HG02938 (cell line): Measurements from ENCODE around the gene AVL9.

Experiments
- ATAC-seq: cut with Tn5 transposase; IDR thresholded peaks from one replicate; pipeline ENCODE4 v1.9.1; 2021; ENCODE audit warnings: mild to moderate bottlenecking, moderate library complexity; ENCODE audit not compliant: unreplicated experiment

The AVL9 gene

DNA sequence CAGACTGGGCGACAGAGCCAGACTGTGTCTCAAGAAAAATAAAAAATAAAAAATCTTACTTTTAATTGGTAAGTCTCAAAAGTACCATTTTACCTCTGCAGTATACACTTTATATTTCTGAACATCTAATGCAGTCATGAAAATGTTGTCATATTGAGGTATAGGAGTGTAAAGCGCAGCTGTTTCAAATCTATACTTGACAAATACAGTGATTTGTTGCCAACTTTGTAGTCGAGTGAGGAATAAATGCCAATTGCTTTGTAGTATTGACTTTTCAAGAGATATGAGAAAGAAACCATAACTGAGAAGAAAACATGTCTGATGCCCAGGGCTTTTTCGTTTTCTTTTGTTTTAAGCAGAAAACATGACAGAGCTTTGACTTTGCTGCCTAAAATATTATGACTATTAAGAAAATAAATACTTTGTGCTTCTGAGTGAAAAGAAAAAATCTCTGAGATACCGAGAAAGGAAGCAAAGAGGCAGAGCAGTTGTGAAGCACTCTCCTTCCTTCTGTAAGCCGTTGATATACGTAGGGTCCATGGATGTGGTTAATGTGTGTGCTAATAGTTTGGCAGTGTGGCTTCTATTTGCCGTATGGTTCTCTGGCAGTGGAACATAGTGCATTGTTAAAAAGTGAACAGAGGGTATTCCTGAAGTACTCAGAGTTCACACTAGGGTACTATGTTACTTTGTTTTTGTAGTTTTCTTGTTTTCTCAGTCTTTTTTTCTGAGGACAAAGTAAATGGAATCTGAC is 38.2 kb downstream of the AVL9 start:
- no peak for ATAC-seq

DNA sequence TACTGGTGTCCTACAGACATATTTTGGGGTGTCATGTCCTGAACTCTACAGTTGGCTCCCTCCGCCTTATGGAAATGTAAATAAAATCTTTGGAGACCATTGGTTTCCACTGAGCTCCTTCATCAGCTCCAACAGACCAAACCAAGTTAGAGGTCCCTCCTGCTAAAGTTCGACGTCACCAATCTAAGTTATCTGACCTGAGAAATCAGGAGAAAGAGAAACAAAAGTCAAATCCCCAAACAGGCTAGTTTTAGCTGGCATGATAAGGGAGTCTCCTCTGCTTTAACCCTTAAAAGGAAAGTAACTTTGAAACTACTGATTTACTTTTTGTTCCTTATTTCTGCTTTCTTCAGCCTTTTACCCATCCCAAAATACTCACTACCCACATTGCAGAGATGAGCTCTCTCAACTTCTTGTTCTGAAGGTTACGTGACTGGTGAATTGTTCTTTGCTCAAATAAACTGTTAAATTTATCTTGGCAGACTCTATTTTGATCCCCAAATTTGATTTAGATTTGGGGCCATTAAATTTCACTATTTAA is 39.9 kb downstream of the AVL9 start:
- no peak for ATAC-seq

DNA sequence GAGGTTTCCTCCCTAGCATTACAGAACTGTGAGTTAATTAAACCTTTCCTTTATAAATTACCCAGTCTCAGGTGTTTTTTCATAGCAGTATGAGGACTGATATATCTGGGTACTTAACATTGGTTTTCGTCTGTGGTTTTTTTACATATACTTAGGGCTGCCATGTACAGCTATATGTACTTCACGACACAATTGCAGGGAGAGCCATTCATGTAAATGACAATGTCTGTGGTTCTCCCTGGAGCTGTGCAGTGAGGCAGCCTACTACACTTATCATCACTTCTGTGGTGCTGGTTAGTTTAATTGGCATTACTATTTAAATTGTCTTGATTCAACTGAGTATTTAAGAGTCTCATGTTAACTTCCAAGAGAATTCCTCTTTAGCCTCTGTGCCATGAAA is 40.7 kb downstream of the AVL9 start:
- no peak for ATAC-seq

DNA sequence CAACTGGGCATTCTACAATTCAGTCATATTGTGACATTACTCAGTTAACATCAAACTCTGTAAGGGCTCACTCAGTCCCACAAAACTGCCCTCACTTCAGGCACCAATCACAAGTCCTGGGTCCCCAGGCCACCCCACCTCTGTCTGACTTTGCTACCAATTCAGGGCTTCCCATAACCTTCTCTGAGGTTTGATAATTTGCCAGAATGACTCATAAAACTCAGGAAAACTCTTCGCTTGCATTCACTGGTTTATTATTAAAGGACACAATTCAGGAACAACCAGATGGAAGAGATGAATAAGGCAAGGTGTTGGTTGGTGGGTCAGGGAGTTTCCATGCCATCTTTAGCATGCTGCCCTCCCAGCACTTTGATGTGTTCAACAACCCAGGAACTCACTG is 41.3 kb downstream of the AVL9 start:
- no peak for ATAC-seq

DNA sequence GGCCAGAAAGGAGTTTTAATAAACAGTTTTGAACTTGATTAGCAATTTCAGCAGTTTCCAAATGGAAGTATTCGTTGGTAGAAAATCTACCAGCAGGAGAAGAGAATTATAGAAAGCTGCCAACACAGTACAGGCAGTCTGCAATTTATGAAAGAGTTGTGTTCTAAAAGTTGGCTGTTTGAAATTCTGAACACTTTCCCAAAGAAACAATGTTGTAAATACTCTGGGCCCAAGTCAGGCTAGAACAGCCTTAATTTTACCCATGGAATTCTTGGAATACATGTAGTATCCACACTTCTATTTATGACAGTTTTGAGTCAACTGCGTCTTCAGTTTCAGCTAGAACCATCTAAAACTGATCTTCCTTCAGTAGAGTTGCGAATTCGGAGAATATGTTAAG is 42.5 kb downstream of the AVL9 start:
- no peak for ATAC-seq

DNA sequence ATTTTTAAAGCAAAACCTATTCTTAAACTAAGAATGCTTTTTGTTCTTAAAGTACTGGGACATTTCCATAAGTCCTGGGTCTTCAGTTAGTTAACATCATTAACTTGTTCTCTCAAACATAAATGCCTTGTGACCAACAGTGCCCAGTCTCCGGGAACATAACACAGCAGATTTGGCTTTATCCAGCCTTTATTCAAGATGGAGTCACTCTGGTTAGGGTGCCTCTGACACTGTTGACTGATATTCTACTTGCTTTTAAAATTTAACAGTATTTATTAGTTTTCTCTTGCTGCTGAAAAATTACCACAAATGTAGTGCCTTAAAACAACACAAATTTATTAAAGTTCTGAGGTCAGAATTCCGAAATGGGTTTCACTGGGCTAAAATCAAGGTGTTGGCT is 44.1 kb downstream of the AVL9 start:
- ATAC-seq: no peak

DNA sequence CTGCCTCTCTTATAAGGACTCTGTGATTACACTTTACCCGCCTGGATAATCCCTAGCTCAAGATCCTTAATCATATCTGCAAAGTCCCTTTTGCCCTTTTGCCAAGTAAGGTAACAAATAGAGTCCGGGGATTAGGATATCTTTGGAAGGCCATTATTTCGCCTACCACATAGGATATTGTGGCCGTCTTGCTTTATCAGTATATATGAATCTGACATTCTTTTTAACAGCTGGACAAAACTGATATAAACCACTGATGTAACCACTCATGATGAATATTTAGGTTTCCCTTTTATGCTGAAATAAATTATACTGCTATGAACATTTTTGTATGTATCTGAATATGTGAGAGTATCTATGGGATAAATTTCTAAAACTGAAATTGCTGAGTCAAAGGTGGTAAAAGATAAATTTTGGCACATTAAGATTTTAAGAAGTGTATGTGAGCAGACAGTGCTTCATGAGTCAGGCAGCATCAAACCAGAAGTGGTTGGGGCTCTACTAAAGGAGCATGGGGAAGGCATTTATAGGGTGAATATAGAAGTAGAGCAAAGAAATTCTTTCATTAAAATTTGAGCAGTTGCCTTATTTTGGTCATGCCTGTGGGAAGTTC is 44.7 kb downstream of the AVL9 start:
- ATAC-seq: no peak

DNA sequence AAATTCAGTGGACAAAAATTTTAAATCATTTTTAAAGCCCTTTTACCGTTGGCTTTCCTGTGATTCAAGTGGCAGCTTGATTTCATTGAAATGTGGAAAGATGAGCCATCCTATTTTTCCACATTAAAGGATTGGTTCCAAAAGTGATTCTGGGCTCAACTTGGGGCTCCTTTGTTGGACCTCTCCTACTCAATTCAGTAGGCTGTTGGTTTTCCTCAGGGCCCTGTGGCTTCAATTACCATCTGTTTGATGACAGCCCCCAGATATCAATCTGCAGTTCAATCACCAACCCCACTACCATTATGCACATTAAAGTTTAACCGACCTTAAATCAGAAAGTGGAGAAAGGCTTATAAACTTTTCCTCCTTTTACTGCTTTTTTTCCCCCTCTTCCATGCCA is 47.3 kb downstream of the AVL9 start:
- no peak for ATAC-seq

DNA sequence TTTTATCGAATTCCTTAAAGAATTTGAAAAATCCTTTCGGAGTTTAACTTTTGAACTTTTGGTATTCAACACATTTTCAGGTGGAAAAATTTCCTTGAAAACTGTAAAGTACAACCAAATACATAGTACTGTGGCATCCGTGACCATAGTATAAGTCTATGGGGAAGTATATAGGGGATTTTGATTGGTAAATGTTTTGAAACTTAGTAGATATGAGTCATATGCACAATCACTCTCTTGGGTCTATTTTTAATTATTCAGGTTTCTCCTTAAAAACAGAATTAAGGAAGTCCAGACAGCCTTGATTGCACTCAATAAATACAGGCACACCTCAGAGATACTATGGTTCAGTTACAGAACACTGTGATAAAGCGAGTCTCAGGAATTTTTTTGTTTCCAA is 64.2 kb downstream of the AVL9 start:
- no peak for ATAC-seq

DNA sequence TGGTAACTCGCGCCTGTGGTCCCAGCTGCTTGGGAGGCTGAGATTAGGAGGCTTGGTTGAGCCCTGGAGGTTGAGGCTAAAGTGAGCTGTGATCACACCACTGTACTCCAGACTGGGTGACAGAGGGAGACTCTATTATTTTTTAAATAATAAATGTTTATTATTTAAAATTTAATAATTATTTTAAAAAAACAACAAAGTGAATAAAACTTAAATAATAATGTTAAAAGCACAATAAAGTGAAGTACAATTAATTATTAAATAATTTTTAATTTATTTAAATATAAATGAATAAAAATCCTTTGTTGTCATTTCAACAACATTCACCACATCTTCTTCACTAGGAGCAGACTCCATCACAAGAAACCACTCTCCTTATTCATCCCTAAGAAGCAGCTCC is 64.8 kb downstream of the AVL9 start:
- no peak for ATAC-seq

DNA sequence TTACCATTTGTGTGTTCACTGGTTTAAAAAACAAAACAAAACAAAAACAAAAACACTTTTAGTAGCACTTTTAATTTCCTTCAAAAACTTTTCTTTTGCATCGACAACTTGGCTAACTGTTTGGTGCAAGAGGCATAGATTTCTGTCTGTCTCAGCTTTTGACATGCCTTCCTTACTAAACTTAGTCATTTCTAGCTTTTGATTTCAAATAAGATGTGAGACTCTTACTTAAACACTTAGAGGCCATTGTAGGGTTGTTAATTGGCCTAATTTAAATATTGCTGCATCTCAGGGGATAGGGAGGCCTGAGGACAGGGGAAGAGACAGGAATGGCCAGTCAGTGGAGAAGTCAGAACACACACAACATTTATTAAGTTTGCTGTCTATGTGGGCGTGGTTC is 66.3 kb downstream of the AVL9 start:
- ATAC-seq: no peak

DNA sequence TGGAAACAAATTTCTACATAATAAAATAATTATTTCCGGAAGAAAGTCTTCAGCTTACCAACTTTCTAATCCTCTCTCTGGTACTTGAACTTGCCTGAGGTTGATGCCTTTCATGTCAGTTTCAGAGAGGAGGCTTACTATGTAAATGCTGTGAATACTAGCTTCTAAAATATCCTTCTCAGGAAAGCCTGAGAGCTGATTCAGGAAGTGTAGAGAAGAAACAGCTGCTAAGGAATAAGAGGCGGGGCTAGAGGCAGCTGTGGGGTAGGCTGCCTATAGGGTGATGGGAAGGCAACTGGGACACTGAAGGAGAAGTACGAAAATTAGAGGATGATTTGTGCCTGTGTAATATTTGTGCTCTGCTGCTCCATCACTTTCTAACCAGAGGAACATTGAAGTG is 69.3 kb downstream of the AVL9 start:
- no peak for ATAC-seq

DNA sequence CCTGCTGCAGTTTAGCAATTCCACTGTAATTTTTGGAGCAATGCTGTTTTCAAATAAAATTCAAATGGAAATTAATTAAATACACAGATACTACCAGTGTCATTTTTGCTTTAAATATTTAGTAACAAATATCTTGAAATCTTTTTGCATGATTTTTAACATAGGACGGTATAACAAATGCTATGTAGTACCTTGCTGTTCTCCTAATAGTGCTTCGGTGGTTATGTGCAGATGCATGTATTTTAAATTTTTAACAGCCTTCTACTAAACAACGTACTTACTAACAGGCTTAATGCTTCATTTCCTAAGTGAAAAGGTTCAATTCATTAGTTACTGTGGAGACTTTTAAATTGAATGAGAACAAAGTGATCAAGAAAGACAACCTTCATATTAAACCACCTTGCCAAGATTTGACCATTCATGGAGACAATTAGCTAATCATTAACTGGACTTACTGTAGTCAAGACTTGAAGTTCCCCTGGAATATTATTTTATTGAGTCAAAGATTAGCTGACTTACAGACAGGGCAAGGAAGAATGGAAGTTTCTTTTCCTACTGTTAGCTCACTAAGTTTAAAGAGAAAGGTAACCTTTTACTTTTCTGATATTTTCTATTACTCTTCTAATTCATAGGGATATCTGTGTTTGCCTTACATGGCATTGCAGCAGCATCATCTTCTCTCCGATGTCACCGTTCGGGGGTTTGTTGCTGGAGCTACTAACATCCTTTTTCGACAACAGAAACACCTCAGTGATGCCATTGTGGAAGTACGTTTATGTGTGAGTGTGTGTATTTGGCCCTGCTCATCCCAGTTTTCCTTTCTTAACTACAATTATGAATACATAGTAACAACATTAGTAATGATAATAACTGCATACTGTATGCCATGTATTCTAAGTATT is 74.3 kb downstream of the AVL9 start:
- ATAC-seq: no peak

DNA sequence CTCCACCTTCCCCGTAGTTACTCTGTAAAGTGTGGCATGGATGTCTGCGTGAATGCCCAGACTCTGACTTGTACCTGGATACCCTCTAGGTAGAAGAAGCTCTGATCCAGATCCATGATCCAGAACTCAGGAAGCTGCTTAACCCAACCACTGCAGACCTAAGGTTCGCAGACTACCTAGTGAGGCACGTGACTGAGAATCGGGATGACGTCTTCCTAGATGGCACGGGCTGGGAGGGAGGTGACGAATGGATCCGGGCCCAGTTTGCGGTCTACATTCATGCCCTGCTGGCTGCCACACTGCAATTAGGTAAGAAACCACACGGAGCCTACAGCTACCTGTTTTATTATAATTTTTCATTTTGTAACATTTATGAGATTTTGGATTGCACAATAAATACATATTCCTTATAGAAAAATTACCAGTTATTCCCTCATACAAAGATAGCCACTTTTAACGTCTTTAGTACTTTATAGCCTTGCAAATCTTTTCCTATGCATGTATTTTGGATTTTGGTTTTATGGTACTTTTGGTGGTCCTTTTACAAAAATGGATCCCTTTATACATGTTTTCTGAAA is 77.9 kb downstream of the AVL9 start:
- ATAC-seq: no peak

DNA sequence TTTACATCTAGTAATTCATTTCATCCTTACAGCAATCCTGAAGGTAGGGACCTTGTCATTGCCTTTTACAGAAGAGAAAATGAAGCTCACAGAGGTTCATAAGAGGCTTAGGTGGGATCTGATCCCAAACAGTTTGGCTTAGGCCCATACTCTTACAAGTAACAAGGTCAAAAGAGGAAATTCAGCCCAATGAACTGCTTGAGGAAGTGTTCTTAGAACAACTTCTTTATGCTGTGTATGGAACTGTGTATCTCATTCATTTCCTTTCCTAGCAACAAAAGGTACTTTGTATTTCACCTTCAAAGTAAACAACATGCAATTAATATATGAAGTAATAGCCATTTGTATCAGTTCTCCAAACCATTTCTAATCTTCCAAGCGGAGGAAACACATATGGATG is 79.3 kb downstream of the AVL9 start:
- ATAC-seq: no peak

DNA sequence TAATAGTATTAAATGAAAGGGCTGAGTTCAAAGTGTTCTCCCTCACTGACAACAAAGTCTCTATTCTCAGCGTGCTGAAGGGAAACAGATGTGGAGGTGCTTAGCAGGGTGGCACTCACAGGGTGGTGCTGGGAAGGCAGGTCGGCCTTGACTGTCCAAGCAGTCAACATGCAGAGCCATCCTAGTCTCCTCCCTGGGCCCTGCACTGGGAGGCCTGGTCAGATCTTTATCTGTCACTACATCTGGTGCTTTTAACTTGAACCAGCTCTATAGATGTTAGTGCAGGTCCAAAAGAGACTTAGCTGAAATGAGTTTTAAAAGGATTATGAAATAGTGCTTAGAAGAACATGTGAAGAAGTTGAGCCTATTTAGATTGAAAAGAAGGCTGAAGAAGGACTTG is 82.1 kb downstream of the AVL9 start:
- ATAC-seq: no peak

DNA sequence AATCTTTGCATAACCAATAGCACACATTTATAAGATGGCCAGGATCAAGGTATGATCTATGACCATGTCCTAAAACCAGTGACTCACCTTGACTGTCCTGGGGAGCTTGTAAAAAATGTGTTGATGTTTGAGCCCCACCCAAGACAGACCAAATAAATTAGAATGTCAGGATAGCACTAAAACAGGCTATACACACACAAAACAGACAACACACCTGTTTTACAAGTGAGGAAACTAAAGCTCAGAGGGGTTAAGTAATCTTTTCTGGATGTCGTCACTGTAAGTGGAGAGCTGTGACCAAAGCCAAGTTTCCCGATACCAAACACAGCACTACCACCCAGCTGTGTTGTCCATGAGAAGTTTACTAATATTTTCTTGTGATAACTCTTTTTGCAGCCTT is 84.5 kb downstream of the AVL9 start:
- ATAC-seq: no peak

DNA sequence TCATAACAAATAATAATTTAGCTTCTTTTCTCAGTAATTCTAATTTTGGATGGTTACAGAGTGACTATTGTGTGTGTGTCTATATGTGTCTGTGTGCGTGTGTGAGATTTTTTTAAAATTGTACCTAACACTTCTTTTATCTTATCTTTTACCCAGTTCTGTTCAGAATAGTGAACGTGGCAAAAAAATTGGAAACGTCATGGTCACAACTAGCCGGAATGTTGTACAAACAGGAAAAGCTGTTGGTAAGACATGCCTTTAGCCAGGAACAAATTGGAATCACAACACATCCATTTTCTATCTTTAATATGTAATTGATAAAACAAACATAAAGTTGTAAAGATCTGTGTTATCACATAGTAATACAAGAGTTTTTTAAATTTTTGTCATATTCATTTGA is 85.4 kb downstream of the AVL9 start:
- no peak for ATAC-seq

DNA sequence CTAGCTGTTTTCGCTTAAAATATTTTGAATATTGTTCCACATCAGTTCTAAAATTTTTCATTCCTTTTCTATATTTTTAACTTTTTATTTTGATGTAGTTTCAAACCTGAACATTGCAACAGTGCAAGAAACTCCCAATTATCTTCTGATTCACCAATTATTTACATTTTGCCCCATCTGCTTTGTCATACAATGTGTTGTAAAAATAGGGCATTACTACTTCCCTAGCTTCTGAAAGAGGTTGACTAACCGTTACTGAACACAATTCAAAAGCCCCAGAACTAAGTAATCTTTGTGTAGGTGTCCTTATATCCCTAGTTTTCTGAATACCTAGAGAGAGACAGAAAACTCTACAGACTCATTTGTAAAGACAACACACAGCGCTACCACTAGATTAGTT is 86.7 kb downstream of the AVL9 start:
- no peak for ATAC-seq

DNA sequence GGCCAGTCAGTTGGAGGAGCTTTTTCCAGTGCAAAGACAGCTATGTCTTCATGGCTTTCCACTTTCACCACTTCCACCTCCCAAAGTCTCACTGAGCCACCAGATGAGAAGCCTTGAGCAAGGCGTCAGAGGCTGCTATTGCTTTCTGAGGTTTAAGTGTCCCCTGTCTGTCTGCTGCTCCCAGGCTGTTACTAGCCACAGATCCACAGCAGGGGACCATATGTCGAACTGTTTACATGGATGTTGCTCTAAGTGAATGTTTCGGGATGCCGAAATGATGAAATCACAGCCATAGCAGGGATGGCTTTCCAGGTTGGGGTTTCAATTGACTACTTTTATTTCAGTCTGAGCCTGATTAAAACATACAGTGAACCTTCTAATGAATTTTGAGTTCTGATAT is 88.5 kb downstream of the AVL9 start:
- ATAC-seq: no peak
